IMR-90 (cell line): ENCODE measurements around the gene TMEM191B. TPM values are rescaled to one million over a fixed set of nuclear protein-coding genes. Genes with fewer than 3 reads are reported as not detected.
"Not testable (repeated sequence)": the region's sequence is repeated elsewhere in the genome, so short reads cannot be mapped to it uniquely, and the experiment has no call there.

ENCODE experiments used
- ATAC-seq: fragments of 200-7000 bp; cut with Tn5 transposase; 2 replicates; pipeline ENCODE4 v1.9.1; 2020; ENCODE audit warnings: low read depth, mild to moderate bottlenecking, moderate library complexity
- BruUV-seq: library from RNA; stranded (reverse); fragments of 400-500 nt; replicated peaks from 2 replicates; lab custom pipeline; 2021; lab: Mats Ljungman, UMichigan
- CTCF ChIA-PET: fragments of 300-600 bp; formaldehyde crosslinking; extraction: SDS; loops from one replicate; lab custom pipeline; 2021; ENCODE audit warnings: antibody characterized with exemption; lab: Yijun Ruan, JAX
- POLR2A ChIA-PET: fragments of 300-600 bp; sonication (Branson Sonifier 250); formaldehyde crosslinking; loops from one replicate; lab custom pipeline; 2022; ENCODE audit warnings: antibody characterized with exemption; ENCODE audit not compliant: unreplicated experiment; lab: Charles Lee
- DNase-seq: peaks from one replicate; pipeline ENCODE4 v3.0.0; 2013
- H2AFZ ChIP-seq: replicated peaks from 2 replicates; pipeline ENCODE3; 2013; ENCODE audit warnings: low read length, mild to moderate bottlenecking; ENCODE audit not compliant: poor library complexity
- H2AK5ac ChIP-seq: 2 replicates; pipeline ENCODE4 v1.6.1; 2013; ENCODE audit warnings: low read depth, low read length, inconsistent platforms
- H2AK9ac ChIP-seq: replicated peaks from 2 replicates; pipeline ENCODE3; 2013; ENCODE audit warnings: mild to moderate bottlenecking, low read depth, low read length, moderate library complexity; ENCODE audit not compliant: poor library complexity
- H2BK120ac ChIP-seq: 2 replicates; pipeline ENCODE4 v1.6.1; 2013; ENCODE audit warnings: low read depth, low read length, inconsistent platforms
- H2BK15ac ChIP-seq: 3 replicates; pipeline ENCODE4 v1.6.1; 2013; ENCODE audit warnings: low read depth, low read length, inconsistent platforms
- H2BK20ac ChIP-seq: 2 replicates; pipeline ENCODE4 v1.6.1; 2013; ENCODE audit warnings: low read depth, mild to moderate bottlenecking, inconsistent platforms, low read length, moderate library complexity
- H2BK5ac ChIP-seq: 2 replicates; pipeline ENCODE4 v1.6.1; 2013; ENCODE audit warnings: mild to moderate bottlenecking, low read depth, low read length, inconsistent platforms; ENCODE audit not compliant: poor library complexity, severe bottlenecking
- H3K14ac ChIP-seq: replicated peaks from 2 replicates; pipeline ENCODE4 v1.6.1; 2013; ENCODE audit warnings: low read depth, low read length, inconsistent platforms
- H3K18ac ChIP-seq: 2 replicates; pipeline ENCODE4 v1.6.1; 2013; ENCODE audit warnings: low read depth, low read length, control low read depth
- H3K23ac ChIP-seq: 2 replicates; pipeline ENCODE4 v1.6.1; 2013; ENCODE audit warnings: low read depth, low read length, inconsistent platforms
- H3K27ac ChIP-seq: 2 replicates; pipeline ENCODE4 v1.5.1; 2013; ENCODE audit warnings: mild to moderate bottlenecking, control low read depth, low read length; ENCODE audit not compliant: insufficient read depth
- H3K27me3 ChIP-seq: 2 replicates; pipeline ENCODE4 v1.6.1; 2013; ENCODE audit warnings: low read length; ENCODE audit not compliant: control insufficient read depth, insufficient read depth
- H3K36me3 ChIP-seq: 2 replicates; pipeline ENCODE4 v1.6.1; 2013; ENCODE audit warnings: low read length, mixed read lengths; ENCODE audit not compliant: control insufficient read depth, insufficient read depth
- H3K4ac ChIP-seq: 2 replicates; pipeline ENCODE4 v1.6.1; 2013; ENCODE audit warnings: low read depth, low read length, inconsistent platforms
- H3K4me1 ChIP-seq: 2 replicates; pipeline ENCODE4 v1.6.1; 2013; ENCODE audit warnings: low read length, mixed read lengths; ENCODE audit not compliant: control insufficient read depth, insufficient read depth
- H3K4me2 ChIP-seq: 2 replicates; pipeline ENCODE4 v1.6.1; 2013; ENCODE audit warnings: low read depth, mild to moderate bottlenecking, control low read depth, low read length, moderate library complexity
- H3K4me3 ChIP-seq: 2 replicates; pipeline ENCODE4 v1.5.1; 2013; ENCODE audit warnings: low read depth, mild to moderate bottlenecking, control low read depth, low read length, moderate library complexity; ENCODE audit not compliant: insufficient read depth
- H3K56ac ChIP-seq: 2 replicates; pipeline ENCODE4 v1.6.1; 2013; ENCODE audit warnings: low read length, inconsistent platforms; ENCODE audit not compliant: insufficient read depth; ENCODE audit errors: extremely low read depth
- H3K79me1 ChIP-seq, 2 experiments: 2 replicates each; pipeline ENCODE4 v1.6.1; 2013; ENCODE audit warnings: low read length in 2 of 2, inconsistent platforms in 1 of 2, low read depth in 1 of 2
- H3K9ac ChIP-seq: 2 replicates; pipeline ENCODE4 v1.6.1; 2013; ENCODE audit warnings: low read depth, low read length, control low read depth
- H3K9me1 ChIP-seq: 2 replicates; pipeline ENCODE4 v1.6.1; 2013; ENCODE audit warnings: low read length, inconsistent platforms; ENCODE audit not compliant: insufficient read depth
- H3K9me3 ChIP-seq: 2 replicates; pipeline ENCODE4 v1.6.1; 2013; ENCODE audit warnings: low read length; ENCODE audit not compliant: control insufficient read depth, insufficient read depth
- H4K20me1 ChIP-seq: 2 replicates; pipeline ENCODE4 v1.6.1; 2013; ENCODE audit warnings: low read length, inconsistent platforms; ENCODE audit not compliant: insufficient read depth
- H4K5ac ChIP-seq: 2 replicates; pipeline ENCODE4 v1.6.1; 2013; ENCODE audit warnings: mild to moderate bottlenecking, low read depth, low read length, control low read depth
- H4K8ac ChIP-seq, 2 experiments: 2 replicates each; pipeline ENCODE4 v1.6.1; 2013; ENCODE audit warnings: low read depth in 2 of 2, low read length in 2 of 2, control low read depth in 1 of 2, inconsistent platforms in 1 of 2
- H4K91ac ChIP-seq: 2 replicates; pipeline ENCODE4 v1.6.1; 2013; ENCODE audit warnings: low read depth, low read length, inconsistent platforms; ENCODE audit not compliant: insufficient read depth
- WGBS, 2 experiments: methylation state at CpG; one replicate each; pipeline versions ENCODE4 v1.1.5 to v1.1.7; 2013; ENCODE audit warnings: missing lambda C conversion rate in 2 of 2; ENCODE audit not compliant: insufficient read length in 1 of 2; ENCODE audit errors: extremely low coverage in 2 of 2; 5-methylcytosine and 5-hydroxymethylcytosine counted together
- dilution Hi-C: fragments of 300-500 bp; cut with HindIII; formaldehyde crosslinking; loops from one replicate; pipeline ENCODE4 v1.14.3; 2018; ENCODE audit warnings: low sequenced_read_pairs; ENCODE audit not compliant: unreplicated experiment
- in situ Hi-C: fragments of 300-500 bp; cut with MboI; formaldehyde crosslinking; loops from 3 replicates; pipeline ENCODE4 v1.14.3; 2019; ENCODE audit warnings: low sequenced_read_pairs, inconsistent platforms, mixed read lengths
- intact Hi-C: fragments of 100-400 bp; cut with micrococcal nuclease; formaldehyde crosslinking; loops from 2 replicates; pipeline ENCODE4 v1.10.0; 2022
- polyA plus RNA-seq, 3 experiments: library from polyadenylated mRNA; depleted of rRNA; stranded (reverse); fragments of >200 nt; gene quantifications; 2 replicates each; pipeline ENCODE4 v1.2.3, GENCODE V29; 2012; ENCODE audit warnings: low replicate concordance in 1 of 3
- total RNA-seq: library from RNA; depleted of rRNA; stranded (reverse); fragments of >200 nt; gene quantifications from 2 replicates; pipeline ENCODE4 v1.2.3, GENCODE V29; 2012

The TMEM191B gene
- total and polyA plus RNA-seq, 2 of the 4 experiments (the other 2 are of a cell fraction): 0.80 TPM; not detected in 1

DNA sequence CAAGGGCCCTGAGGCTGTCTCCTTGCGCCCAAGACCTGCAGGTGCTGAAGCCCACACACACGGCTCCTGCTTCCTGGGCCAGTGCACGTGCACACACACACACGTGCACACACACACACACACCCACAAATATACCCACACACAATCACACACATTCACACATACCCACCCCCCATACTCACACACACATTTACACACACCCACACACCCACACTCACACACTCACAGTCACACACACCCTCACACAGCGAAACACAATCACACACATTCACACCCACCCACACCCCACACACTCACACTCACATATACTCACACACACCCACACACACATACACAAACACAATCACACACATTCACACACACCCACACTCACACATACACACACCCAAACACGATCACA is 16.3 kb upstream of the TMEM191B start:
- H3K9me3 ChIP-seq, H4K20me1 ChIP-seq, H3K4ac ChIP-seq, H2BK5ac ChIP-seq, H3K9ac ChIP-seq, BruUV-seq, H4K8ac ChIP-seq, H2AK5ac ChIP-seq, H3K27me3 ChIP-seq, H3K4me3 ChIP-seq, H3K36me3 ChIP-seq, intact Hi-C loops, ATAC-seq, H3K14ac ChIP-seq, H4K5ac ChIP-seq, dilution Hi-C loops, H3K79me1 ChIP-seq, H3K56ac ChIP-seq, H3K27ac ChIP-seq, H2BK15ac ChIP-seq, H2BK120ac ChIP-seq, H3K9me1 ChIP-seq, H3K23ac ChIP-seq, H2BK20ac ChIP-seq, H3K4me2 ChIP-seq, H2AK9ac ChIP-seq, CTCF ChIA-PET, H4K91ac ChIP-seq, DNase-seq, H3K18ac ChIP-seq, in situ Hi-C loops, H3K4me1 ChIP-seq, H2AFZ ChIP-seq, POLR2A ChIA-PET: not testable (repeated sequence)
- no CpG with 5 or more reads among the region's 6 CpGs for WGBS, 2 experiments

DNA sequence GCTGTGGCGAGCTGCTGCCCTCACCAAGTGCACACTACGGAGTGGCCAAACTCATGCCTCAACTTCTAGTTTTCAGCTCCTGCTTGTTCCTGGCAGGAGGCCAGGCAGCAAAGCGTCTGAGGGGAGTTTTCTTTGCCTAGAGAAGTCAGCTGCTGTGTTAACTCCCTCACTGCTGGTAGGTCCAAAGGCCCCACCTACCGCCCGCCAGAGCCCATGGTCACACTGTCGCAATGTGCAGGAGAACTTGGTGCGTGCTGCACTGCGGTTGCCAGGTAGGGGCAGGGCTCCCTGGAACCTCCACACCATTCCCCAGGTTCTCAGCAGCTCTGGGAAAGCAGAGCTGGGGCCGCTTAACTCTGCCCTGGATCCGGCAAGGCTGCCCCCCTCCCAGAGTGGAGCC is 15.2 kb upstream of the TMEM191B start:
- H3K23ac ChIP-seq, H2BK120ac ChIP-seq, H2BK15ac ChIP-seq, H3K79me1 ChIP-seq, H3K4me2 ChIP-seq, H3K9me1 ChIP-seq, H3K14ac ChIP-seq, H4K8ac ChIP-seq, CTCF ChIA-PET, H4K20me1 ChIP-seq, H2BK5ac ChIP-seq, POLR2A ChIA-PET, H3K27ac ChIP-seq, H4K5ac ChIP-seq, H3K27me3 ChIP-seq, in situ Hi-C loops, dilution Hi-C loops, H3K18ac ChIP-seq, intact Hi-C loops, DNase-seq, H3K56ac ChIP-seq, H3K4me1 ChIP-seq, H2BK20ac ChIP-seq, H3K4ac ChIP-seq, H3K9me3 ChIP-seq, ATAC-seq, H2AK9ac ChIP-seq, H2AFZ ChIP-seq, H3K9ac ChIP-seq, H3K4me3 ChIP-seq, BruUV-seq, H2AK5ac ChIP-seq, H4K91ac ChIP-seq, H3K36me3 ChIP-seq: not testable (repeated sequence)
- no CpG with 5 or more reads among the region's 10 CpGs for WGBS, 2 experiments
